Uterus (tissue), 4 donors: ENCODE measurements around the gene CFAP74. TPM values are rescaled to one million over a fixed set of nuclear protein-coding genes. Genes with fewer than 3 reads are reported as not detected.

Source experiments
- DNase-seq, 2 donors: peaks; one replicate each; pipeline ENCODE4 v3.0.0-alpha.2; 2019 to 2020
- H3K27ac ChIP-seq, 2 donors: fragments of 200-600 bp; sonication (generic); 1 replicate in 1 of 2; 2 replicates in 1 of 2; pipeline ENCODE4 v1.5.1; 2016 to 2018
- H3K27me3 ChIP-seq, 2 donors: fragments of 200-600 bp; sonication (generic); one replicate each; pipeline ENCODE4 v1.5.1; 2018 to 2019; ENCODE audit warnings: control low read depth in 1 of 2
- H3K36me3 ChIP-seq, 2 donors: fragments of 200-600 bp; sonication (generic); one replicate each; pipeline ENCODE4 v1.5.1; 2019; ENCODE audit warnings: control low read depth in 1 of 2
- H3K4me1 ChIP-seq, 2 donors: fragments of 200-600 bp; sonication (generic); one replicate each; pipeline ENCODE4 v1.5.1; 2018 to 2019; ENCODE audit warnings: control low read depth in 1 of 2
- H3K4me3 ChIP-seq, 2 donors: fragments of 200-600 bp; sonication (generic); 1 replicate in 1 of 2; 2 replicates in 1 of 2; pipeline ENCODE4 v1.5.1; 2018 to 2019; ENCODE audit warnings: mild to moderate bottlenecking in 1 of 2
- H3K9me3 ChIP-seq, 2 donors: fragments of 200-600 bp; sonication (generic); one replicate each; pipeline ENCODE4 v1.5.1; 2019; ENCODE audit warnings: control low read depth in 1 of 2
- POLR2A ChIP-seq, 2 donors: fragments of 450-650 bp; IDR thresholded peaks; one replicate each; pipeline ENCODE4 v1.6.1; 2016; ENCODE audit warnings: antibody characterized with exemption in 2 of 2, mild to moderate bottlenecking in 1 of 2, moderate library complexity in 1 of 2
- intact Hi-C: fragments of 100-400 bp; cut with DNase I; formaldehyde crosslinking; loops from one replicate; pipeline ENCODE4 v1.15.1; 2023; ENCODE audit warnings: low total_unique reads
- total RNA-seq, 4 donors: library from RNA; depleted of rRNA in 3 of 4; stranded (reverse); fragments of >200 nt in 3 of 4; gene quantifications; one replicate each; pipeline versions ENCODE4 v1.1.0 to v1.2.4, GENCODE V29; 2014 to 2023
- TF ChIP-seq, protein P1 (sequence below), 4 experiments: fragments of 200-600 bp in 2 of 4; fragments of 450-650 bp in 2 of 4; sonication (generic) in 2 of 4; IDR thresholded peaks; one replicate each; pipeline ENCODE4 v1.5.1; 2016 to 2019; ENCODE audit warnings: antibody characterized with exemption in 4 of 4, mild to moderate bottlenecking in 2 of 4, moderate library complexity in 1 of 4
- donor health status: DM: yes; HTN: yes; CAD: no.

The CFAP74 gene
- total RNA-seq, 4 donors from 2014 or later, result 0.64 to 1.0 TPM; not detected in 2

DNA sequence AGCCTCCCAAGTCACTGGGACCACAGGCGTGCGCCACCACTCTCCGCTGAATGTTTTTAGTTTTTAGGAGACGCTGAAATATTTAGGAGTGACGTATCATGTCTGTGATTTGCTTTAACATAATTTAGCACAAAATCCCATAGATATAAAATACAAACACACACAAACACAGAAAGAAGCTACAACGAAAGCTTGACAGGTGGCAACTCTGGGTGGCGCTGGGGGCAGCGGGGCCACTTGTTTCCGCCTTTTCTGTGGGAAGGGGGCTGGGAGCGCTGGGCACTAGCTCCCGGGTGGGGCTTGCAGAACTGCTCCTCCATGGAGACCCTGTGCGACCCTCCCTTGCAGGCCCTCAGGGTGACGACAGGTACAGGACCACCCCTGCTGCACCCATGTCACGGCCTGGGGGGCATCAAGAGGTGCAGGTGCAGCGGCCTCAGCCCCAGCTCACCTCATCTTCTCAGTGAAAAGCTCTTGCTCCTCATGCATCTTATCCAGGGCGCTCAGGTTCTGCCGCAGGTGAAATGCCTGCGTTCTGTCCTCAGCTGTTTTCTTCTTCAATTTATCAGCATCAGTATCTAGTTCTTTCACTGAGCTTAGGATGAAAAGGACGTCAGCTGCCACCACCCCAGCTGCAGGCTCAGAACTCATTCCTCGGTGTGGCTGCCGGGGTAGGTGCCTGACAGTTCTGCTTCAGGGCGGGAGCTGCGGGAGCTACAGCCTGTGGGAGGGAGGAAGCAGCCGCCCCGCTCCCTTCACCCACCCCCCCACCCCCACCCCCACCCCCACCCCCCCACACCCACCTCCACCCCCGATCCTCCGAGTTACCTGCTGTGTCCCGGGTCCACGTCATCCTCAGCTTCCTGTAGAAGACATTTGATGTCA lies 15.3 kb downstream of the CFAP74 start:
- no peak for DNase-seq
- H3K4me1 ChIP-seq, result no peaks in the 10 kb centered on the region
- no peaks in the 10 kb centered on the region for H3K27me3 ChIP-seq
- H3K9me3 ChIP-seq, result no peaks in the 10 kb centered on the region
- TF ChIP-seq, protein P1, sequence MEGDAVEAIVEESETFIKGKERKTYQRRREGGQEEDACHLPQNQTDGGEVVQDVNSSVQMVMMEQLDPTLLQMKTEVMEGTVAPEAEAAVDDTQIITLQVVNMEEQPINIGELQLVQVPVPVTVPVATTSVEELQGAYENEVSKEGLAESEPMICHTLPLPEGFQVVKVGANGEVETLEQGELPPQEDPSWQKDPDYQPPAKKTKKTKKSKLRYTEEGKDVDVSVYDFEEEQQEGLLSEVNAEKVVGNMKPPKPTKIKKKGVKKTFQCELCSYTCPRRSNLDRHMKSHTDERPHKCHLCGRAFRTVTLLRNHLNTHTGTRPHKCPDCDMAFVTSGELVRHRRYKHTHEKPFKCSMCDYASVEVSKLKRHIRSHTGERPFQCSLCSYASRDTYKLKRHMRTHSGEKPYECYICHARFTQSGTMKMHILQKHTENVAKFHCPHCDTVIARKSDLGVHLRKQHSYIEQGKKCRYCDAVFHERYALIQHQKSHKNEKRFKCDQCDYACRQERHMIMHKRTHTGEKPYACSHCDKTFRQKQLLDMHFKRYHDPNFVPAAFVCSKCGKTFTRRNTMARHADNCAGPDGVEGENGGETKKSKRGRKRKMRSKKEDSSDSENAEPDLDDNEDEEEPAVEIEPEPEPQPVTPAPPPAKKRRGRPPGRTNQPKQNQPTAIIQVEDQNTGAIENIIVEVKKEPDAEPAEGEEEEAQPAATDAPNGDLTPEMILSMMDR (IDR thresholded peaks at IDR 0.05), result no peak
- no peak for TF ChIP-seq POLR2A (IDR thresholded peaks at IDR 0.05)
- intact Hi-C loops, result no loop called here
- H3K36me3 ChIP-seq, result no peaks in the 10 kb centered on the region
- peak overlapping the region in 1 of 2 donors; percentile 74 for H3K27ac ChIP-seq
- H3K4me3 ChIP-seq, result no peak overlapping the region

GRCh38 chr1:1987142-1987510 lies 16.5 kb downstream of the CFAP74 start:
- H3K4me3 ChIP-seq, result no peak overlapping the region
- no peaks in the 10 kb centered on the region for H3K9me3 ChIP-seq
- no peak for DNase-seq
- H3K4me1 ChIP-seq, result no peaks in the 10 kb centered on the region
- intact Hi-C loops, result no loop called here
- H3K27ac ChIP-seq, result no peak overlapping the region
- no peaks in the 10 kb centered on the region for H3K27me3 ChIP-seq
- H3K36me3 ChIP-seq, result no peaks in the 10 kb centered on the region
- TF ChIP-seq, protein P1 (IDR thresholded peaks at IDR 0.05), result no peak
- no peak for TF ChIP-seq POLR2A (IDR thresholded peaks at IDR 0.05)

DNA sequence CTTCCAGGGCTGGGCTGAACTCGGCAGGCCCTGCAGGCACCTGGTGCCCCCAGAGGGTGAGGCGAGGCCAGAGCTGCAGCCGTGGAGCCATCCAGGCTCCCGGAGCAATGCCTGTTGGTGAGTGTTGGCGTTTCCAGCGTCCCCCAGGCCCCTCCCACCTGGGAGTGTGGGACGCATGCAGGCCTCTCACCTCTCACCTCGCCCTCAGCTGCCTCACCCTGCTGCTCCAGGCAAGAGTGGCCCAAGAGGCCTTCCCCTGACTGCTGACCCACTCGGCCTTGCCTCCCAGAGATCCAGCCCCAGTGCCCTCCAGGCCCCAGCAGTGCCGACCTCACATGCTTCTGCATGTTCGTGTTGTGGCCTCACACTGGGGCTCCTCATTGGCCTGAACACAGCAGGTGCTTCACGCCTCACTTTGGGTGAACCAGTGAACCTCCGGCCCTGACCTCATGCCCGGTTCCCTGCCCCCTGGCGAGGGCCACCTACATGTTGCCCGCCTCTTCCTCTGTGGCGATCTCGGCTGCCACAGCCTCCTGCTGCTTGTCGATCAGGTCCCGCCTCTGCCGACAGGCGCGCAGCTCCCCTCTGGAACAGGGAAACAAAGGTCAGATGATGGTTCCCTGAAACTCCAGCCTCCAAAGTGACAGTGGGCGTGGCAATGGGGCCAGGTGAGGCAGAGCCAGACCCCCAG lies 17.0 kb downstream of the CFAP74 start:
- TF ChIP-seq, protein P1 (IDR thresholded peaks at IDR 0.05), result no peak
- no peak for TF ChIP-seq POLR2A (IDR thresholded peaks at IDR 0.05)
- no peak overlapping the region for H3K4me3 ChIP-seq
- no peaks in the 10 kb centered on the region for H3K36me3 ChIP-seq

DNA sequence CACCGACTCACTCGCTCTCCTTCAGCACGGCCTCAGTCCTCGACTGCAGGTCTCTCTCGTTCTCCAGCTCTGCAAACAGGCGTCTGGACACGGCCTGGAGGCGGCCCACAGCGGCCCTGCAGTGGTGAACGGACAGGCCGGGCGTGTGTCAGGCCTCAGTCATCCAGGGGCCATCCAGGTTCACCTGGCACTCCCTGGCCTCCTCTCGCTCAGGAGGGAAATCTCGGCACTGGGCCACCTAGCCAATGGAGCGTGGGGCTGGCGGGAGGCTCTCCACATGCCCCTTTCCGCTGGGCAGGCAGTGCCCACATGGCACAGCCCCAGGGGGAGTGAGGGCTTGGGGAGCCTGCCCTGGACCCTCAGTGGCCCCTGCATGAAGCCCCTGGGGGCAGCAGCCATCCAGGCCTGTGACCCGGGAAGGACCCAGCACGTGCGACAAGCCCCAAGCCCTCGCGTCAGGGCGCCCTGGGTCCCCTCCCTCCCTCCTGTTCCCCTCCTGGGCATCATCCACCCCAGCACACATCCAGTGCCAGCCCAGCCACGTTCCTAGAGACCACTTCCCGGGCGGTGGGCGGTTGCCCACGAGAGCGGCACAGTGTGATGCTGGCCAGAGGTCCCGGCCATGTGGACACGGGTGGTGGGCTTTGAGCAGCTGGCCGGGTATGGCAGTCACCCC lies 18.1 kb downstream of the CFAP74 start:
- Histone ChIP-seq H3K4me1 (no peaks in the 10 kb centered on the region), H3K4me3 (no peak overlapping the region), H3K9me3 (no peaks in the 10 kb centered on the region), H3K27ac (no peak overlapping the region), H3K27me3 (no peaks in the 10 kb centered on the region), H3K36me3 (no peaks in the 10 kb centered on the region)
- intact Hi-C loops, result no loop called here
- TF ChIP-seq POLR2A (IDR thresholded peaks at IDR 0.05), result no peak
- TF ChIP-seq, protein P1 (IDR thresholded peaks at IDR 0.05), result no peak
- no peak for DNase-seq

More for the DNA sequence above, 17.0 kb downstream of the CFAP74 start:
- Histone ChIP-seq H3K4me1 (no peaks in the 10 kb centered on the region), H3K27ac (no peak overlapping the region), H3K27me3 (no peaks in the 10 kb centered on the region), H3K9me3 (no peaks in the 10 kb centered on the region)
- no peak for DNase-seq
- intact Hi-C loops, result no loop called here
